NT2/D1 (cell line): ENCODE results near the gene APBA2.

ENCODE experiments used
- DNase-seq: peaks from one replicate; pipeline ENCODE4 v3.0.0-alpha.2; 2011; ENCODE audit warnings: low read depth, low spot score
- H3K27me3 ChIP-seq: 2 replicates; pipeline ENCODE4 v1.6.0; 2011; ENCODE audit warnings: mild to moderate bottlenecking; ENCODE audit not compliant: insufficient read length, insufficient read depth
- H3K36me3 ChIP-seq: 2 replicates; pipeline ENCODE4 v1.6.1; 2011; ENCODE audit warnings: mild to moderate bottlenecking, low read length, mixed read lengths; ENCODE audit not compliant: insufficient read depth, insufficient read length
- H3K4me1 ChIP-seq: 2 replicates; pipeline ENCODE4 v1.5.1; 2011; ENCODE audit not compliant: insufficient read depth, insufficient read length
- H3K4me3 ChIP-seq: 2 replicates; pipeline ENCODE4 v1.5.1; 2011; ENCODE audit warnings: low read depth; ENCODE audit not compliant: insufficient read length
- H3K9ac ChIP-seq: 2 replicates; pipeline ENCODE4 v1.6.0; 2011; ENCODE audit warnings: low read depth; ENCODE audit not compliant: insufficient read length
- H3K9me3 ChIP-seq: 2 replicates; pipeline ENCODE4 v1.5.1; 2011; ENCODE audit warnings: mild to moderate bottlenecking, low read length; ENCODE audit not compliant: insufficient read depth
- SUZ12 ChIP-seq: IDR thresholded peaks from 2 replicates; pipeline ENCODE4 v1.6.1; 2011; ENCODE audit not compliant: insufficient read length, insufficient read depth; ENCODE audit errors: extremely low read depth
- YY1 ChIP-seq: IDR thresholded peaks from 2 replicates; pipeline ENCODE4 v1.6.1; 2011; ENCODE audit not compliant: insufficient read length, insufficient read depth
- ZNF274 ChIP-seq: IDR thresholded peaks from 2 replicates; pipeline ENCODE4 v1.6.1; 2011; ENCODE audit warnings: mild to moderate bottlenecking, low read depth, low read length

The APBA2 gene

DNA sequence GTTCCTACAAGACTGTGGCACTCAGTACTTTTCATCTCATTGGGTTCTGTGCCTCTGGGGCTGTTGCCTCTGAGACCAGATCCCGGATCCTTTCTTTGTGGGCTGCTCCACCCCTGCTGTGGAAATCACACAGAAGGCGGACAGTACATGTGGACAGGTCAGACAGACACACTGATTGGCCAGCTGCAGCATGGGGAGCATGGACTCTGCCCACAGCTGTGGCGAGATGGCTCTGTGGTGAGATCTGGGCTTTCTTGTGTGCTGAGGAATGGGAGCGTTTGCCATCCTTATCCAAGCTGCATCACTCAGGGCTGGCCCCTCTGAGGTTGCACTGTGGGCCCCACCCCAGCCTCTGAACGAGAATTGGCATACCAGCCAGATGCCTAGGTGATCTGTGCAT, 147.0 kb downstream of the APBA2 start:
- Histone ChIP-seq H3K27me3 (no peaks in the 10 kb centered on the region), H3K4me3 (no peak overlapping the region), H3K9ac (no peak overlapping the region), H3K36me3 (no peaks in the 10 kb centered on the region), H3K9me3 (no peaks in the 10 kb centered on the region), H3K4me1 (peaks cover 9% of the 10 kb centered on the region)
- no peak for TF ChIP-seq SUZ12
- TF ChIP-seq YY1: no peak
- TF ChIP-seq ZNF274: no peak
- DNase-seq: no peak

DNA sequence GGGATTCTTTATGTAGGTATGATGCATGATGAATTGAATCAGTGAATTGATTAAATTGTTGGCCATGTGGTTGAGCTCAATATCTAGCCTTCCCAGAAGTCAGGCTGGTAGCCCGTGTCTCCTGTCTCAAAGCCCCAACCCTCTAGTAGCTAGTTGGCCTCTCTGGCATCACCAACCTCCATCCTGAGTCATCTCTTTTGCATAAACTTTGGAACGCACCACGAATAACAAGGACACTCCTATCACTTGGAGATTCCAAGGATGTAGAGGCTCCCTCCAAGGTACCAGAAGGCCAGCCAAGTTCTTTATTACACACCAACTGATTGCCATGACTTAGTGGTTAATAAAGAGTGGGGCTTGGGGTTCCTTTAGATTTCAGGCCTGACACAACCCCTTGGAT, 148.4 kb downstream of the APBA2 start:
- no peak overlapping the region for H3K4me3 ChIP-seq
- no peak overlapping the region for H3K9ac ChIP-seq
- no peak for DNase-seq
- no peaks in the 10 kb centered on the region for H3K27me3 ChIP-seq
- no peaks in the 10 kb centered on the region for H3K36me3 ChIP-seq
- TF ChIP-seq YY1 (no peak), ZNF274 (no peak), SUZ12 (no peak)
- no peaks in the 10 kb centered on the region for H3K9me3 ChIP-seq
- peaks cover 9% of the 10 kb centered on the region for H3K4me1 ChIP-seq

DNA sequence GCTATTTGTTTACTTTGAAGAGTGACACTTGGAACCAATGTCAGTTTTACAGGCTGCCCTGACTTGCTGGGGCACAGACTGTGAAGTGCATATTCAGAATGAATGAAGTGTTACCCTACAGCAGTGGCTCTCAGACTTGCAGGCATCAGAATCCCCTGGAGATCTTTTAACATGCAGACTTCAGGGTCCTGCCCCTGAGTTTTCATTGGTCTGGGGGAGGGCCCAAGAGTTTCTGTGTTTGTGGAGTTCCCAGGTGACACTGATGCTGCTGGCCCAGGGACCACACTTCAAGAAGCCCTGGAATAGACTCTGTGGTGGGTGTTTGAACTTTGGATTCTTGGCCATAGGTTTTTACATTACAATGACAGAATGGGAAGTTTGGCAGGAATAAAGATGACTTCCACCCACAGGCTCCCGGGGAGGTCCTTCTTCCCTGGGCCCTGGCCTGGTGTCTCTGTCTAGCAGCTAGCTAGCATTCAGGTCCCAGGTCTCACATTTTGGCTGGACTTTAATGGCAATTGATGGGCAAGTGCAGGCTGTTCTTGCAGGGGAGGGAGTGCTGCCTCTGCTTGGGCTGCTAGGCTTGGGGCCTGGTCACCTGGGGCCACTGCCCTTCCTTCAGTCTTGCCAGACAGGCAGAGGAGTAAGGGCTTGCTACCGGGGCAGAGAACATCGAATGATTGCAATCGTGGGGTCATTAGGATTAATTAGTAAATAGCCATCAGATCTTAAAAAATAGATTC, 149.0 kb downstream of the APBA2 start:
- Histone ChIP-seq H3K36me3 (no peaks in the 10 kb centered on the region), H3K4me1 (peaks cover 9% of the 10 kb centered on the region), H3K4me3 (no peak overlapping the region), H3K9ac (no peak overlapping the region), H3K9me3 (no peaks in the 10 kb centered on the region), H3K27me3 (no peaks in the 10 kb centered on the region)
- peak; percentile 28 for DNase-seq
- TF ChIP-seq SUZ12 (no peak), YY1 (no peak), ZNF274 (no peak)

DNA sequence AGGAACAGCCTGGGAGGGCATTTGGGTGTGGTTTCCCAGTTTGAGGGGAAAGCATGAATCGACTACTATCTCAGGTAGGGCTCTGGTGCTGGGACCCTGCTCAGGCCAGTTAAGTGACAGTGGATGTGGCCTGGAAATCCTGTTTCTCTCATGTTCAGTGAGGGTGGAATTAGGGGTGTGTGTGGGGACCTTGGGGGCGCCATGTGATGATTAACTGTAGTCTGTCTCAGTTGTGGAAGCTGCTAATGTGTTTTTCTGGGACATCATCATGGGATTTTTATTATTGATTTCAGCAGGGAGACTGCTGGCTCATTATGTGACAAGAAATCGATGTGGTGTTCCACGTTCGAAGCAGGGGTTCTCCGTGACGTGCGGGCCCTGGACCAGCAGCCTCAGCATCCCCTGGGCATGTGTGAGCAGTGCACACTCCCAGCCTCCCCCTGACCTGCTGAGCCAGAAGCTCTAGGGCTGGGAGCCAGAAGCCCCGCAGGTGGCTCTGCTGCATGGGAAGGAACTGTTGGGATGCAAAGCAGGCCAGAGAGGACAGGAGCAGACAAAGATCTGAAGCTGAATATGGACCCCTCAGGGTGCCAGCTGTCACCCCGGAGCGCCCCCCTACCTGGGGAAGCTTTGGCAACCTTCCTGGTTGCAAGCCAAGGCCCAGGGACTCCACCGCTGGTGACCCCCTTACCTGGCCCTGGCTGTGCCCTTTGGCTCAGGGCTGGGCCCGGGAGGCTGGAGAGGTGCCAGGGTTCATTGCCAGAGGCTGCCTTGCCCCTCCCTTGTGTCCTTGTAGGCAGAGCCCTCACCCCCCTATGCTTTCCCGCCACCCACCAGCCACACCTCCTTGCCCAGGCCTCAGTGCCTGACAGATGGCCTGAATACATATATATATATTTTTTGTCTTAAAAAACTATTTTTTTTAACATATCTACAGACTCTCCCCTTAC, 149.8 kb downstream of the APBA2 start:
- Histone ChIP-seq H3K4me3 (no peak overlapping the region), H3K4me1 (peaks cover 9% of the 10 kb centered on the region), H3K27me3 (no peaks in the 10 kb centered on the region), H3K36me3 (no peaks in the 10 kb centered on the region), H3K9ac (no peak overlapping the region), H3K9me3 (no peaks in the 10 kb centered on the region)
- no peak for DNase-seq
- TF ChIP-seq ZNF274 (no peak), SUZ12 (no peak), YY1 (no peak)

DNA sequence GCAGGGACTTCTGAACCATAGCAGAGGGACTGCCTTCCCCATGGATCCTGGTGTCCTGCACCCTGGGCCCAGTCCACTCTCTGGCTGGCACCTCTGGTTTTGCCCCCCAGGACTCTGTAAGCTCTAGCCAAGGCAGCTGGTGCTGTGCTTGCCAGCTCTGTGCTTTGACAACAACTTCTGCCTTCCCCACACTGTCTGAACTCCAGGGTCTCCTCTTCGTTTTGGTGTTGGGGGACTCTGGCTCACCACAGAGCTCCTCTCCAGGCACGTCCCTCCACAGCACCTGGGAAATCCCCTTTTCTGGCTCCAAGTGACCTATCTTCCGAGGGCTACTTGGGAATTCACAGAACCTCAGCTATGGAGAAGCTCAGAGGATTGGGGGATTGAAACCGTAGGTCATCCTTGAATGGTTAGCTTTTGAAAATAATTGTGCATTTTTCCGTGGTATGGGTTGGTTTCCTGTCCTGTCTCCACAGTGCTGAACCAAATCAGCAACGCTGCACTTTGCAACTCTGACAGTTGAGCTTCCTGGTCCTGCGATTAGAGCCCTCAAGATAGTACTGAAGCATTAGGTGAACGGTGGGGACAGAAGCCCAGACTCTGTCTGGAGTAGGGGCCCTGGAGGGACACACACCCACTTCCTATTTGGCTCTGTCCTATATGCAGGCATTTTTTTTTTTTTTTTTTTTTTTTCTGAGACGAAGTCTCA, 152.4 kb downstream of the APBA2 start:
- peaks cover 9% of the 10 kb centered on the region for H3K4me1 ChIP-seq
- no peak for TF ChIP-seq SUZ12
- TF ChIP-seq YY1: no peak
- TF ChIP-seq ZNF274: no peak
- H3K27me3 ChIP-seq: no peaks in the 10 kb centered on the region
- H3K9me3 ChIP-seq: no peaks in the 10 kb centered on the region
- no peaks in the 10 kb centered on the region for H3K36me3 ChIP-seq
- no peak overlapping the region for H3K9ac ChIP-seq
- DNase-seq: no peak
- no peak overlapping the region for H3K4me3 ChIP-seq

DNA sequence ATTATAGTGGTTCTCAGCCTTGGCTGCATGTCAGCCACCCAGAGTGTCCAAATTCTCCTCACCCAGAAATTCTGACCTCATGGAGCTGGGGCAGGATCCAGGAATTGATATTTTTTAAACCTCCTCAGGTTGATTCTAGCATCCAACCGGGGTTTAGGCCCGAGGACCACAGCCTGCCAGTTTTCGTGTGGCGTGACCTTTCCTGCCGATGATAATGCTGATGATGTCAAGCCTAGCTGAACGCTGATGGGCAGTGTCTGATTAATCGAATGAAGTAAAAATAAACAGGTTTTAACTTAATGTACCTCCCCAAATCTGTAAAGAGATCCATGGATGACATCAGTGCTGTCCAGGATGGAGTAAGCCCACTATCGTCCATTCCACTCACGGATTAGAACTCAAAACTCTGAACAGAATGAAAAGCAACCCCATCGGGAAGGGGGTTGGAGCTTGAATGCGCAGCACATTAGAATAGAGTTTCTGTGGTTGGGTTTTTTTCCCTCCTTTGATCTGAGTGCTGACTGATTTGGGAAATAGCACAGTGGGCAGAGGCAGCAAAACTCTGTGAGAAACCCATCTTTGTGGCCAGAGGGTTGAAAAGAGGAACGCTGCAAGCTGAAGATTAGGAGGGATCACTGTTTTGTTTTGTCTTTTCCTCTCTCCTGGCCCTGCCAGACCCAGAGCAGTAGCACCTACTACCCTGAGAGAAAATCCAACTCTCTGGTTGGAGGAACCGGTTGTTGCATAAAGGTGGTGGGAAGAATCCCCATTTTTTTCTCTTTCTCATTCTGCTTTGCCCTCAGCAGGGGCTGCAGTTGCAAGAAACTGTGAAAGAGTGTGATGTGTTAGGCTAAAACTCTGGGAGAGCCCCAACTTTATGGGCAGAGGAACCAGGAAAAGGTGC, 153.9 kb downstream of the APBA2 start:
- no peaks in the 10 kb centered on the region for H3K36me3 ChIP-seq
- no peak for DNase-seq
- no peaks in the 10 kb centered on the region for H3K27me3 ChIP-seq
- no peaks in the 10 kb centered on the region for H3K9me3 ChIP-seq
- no peak overlapping the region for H3K9ac ChIP-seq
- peaks cover 12% of the 10 kb centered on the region for H3K4me1 ChIP-seq
- TF ChIP-seq YY1 (no peak), SUZ12 (no peak), ZNF274 (no peak)
- no peak overlapping the region for H3K4me3 ChIP-seq
